GM18907 (cell line): Measurements from ENCODE around the gene PTGDR.
A peak's percentile ranks its signal among the peaks of the same experiment; 100 is the strongest.

Experiments used
- ATAC-seq: cut with Tn5 transposase; IDR thresholded peaks from one replicate; pipeline ENCODE4 v1.9.1; 2021; ENCODE audit warnings: mild to moderate bottlenecking, moderate library complexity; ENCODE audit not compliant: unreplicated experiment

Gene PTGDR

GRCh38 chr14:52307905-52308304, 40.4 kb downstream of the PTGDR start:
- ATAC-seq = no peak

GRCh38 chr14:52310541-52310940, 43.0 kb downstream of the PTGDR start:
- no peak for ATAC-seq

DNA sequence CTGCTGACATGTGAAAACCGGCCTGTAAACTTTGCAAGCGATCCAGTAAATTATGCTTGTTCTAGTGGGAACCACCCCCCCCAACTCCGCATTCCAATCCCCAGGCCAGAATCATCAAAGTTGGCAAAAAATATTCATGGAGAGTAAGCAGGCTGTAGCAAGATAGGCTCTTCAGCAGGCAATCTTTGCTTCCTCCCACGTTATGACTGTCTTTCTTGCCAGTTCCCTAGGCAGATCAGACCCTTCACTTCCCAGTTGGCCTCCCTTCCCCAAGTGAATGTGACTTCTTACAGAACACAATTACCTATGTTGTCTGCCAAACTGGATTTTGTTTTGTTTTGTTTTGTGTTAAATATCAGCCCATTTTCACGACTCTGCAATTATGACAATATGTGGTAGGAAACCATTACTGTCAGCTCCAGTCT, 45.4 kb downstream of the PTGDR start:
- ATAC-seq = no peak

DNA sequence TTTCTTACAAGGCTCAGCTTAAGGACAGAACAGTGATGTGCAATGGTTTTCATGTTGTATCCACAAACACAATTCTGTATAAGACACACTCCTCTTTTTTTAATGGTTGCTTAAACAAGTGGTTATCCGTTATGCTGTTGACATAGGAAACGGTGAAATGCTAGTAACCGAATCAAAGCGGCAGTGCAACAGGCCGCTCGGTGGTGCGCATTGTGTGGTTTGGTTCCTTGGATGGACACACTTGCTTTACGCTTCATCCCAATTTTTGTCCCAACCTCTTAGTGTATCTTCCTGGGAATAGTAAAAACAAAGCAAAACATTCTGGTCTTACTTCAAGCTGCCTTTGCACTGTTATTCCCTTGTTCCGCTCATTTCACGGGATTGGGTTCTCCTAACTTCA, 46.0 kb downstream of the PTGDR start:
- no peak for ATAC-seq

DNA sequence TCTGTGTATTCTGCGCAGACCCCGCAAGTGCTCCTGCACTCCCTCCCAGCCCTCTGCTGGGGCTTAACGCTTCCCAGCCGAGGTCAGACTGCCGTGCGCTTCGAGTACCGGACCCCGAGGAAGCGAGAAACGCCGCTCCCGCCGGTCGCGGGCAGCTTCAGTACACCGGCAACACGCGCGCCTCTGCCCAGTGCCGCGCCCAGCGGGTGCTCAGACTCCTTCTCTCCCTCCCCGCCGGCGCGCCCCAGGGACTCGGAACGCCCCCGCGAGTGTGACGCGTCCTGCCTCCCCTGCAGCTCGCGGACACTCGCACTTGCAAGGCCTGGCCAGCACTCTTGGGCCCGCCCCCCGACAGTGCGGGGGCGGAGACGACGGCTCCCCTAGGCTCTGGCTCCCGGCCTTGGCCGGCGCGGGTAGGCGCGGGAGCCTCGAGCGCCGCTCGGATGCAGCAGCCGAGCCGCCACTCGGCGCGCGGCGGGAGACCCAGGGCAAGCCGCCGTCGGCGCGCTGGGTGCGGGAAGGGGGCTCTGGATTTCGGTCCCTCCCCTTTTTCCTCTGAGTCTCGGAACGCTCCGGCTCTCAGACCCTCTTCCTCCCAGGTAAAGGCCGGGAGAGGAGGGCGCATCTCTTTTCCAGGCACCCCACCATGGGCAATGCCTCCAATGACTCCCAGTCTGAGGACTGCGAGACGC, 46.6 kb downstream of the PTGDR start, which contains the start of gene PTGER2:
Gene PTGER2, plus strand, starts transcription at position 410 of the 692 bp plus-strand sequence. Its CDS starts 237 bp downstream, at position 647.
- ATAC-seq = peak; percentile 46

- peak; percentile 30 for ATAC-seq
Observed at GRCh38 chr14:52314595-52315354, 47.3 kb downstream of the PTGDR start.

- peak; percentile 2 for ATAC-seq
Observed at GRCh38 chr14:52315355-52315718, 47.8 kb downstream of the PTGDR start.

- no peak for ATAC-seq
Observed at GRCh38 chr14:52318062-52318461, 50.6 kb downstream of the PTGDR start.

GRCh38 chr14:52318826-52319645, 51.5 kb downstream of the PTGDR start:
- no peak for ATAC-seq

DNA sequence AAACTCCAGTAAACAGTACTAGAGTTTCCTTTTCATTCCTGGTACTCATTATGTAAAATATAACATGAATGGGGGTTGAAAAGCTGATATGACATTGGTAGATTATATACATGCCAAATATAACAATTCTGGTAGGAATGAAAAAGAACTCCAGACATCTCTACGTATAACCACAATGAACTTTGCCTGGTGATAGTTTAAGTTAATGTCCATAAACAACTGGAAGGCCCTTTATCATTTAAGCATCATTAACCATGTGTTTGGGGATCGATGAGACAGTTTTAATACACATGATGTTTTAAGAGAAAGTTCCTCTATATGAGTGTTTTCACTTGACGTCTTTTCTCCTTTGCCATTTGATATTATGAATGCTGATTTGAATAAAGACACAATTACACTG, 52.4 kb downstream of the PTGDR start:
- no peak for ATAC-seq

DNA sequence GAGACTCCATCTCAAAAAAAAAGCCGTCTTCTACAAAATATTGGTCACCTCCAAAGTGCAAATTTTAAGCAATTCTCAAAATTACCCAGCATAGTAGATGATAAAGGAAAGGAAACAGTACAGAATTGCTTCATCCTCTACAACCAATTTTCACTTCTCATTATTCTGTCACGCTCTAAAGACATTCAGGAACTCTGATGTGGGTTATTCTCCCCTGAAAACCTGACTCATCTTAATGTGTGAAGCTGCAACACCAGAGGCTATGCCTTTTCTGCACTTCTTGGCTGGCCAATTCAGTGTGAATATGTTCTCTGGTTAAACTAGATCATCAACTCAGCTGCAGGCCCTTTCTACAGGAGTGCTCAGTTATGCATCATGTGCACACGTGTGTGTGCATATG, 57.6 kb downstream of the PTGDR start:
- ATAC-seq = peak; percentile 95

DNA sequence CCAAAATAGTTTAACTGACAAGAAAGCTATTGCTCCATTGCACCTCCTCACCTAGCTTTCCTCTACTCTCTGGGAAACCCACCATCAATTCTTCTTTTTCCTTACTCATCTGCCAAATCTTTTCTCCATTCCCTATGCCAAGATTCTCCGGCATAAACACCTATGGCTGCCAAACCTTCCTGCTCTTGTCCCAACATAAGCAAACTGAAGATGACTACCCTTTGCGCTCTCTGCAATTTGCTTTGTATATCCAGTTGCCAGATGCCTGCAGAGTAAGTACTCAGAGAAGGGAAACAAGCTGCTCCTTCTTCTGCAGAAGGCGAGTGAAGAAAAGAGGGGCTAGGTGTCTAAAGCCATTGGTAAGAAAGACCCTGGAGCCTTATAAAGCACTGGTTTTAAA, 58.1 kb downstream of the PTGDR start:
- no peak for ATAC-seq
